GM18858 (cell line): Measurements from ENCODE around the gene KIAA1328.
"Not testable (repeated sequence)": the region's sequence is repeated elsewhere in the genome, so short reads cannot be mapped to it uniquely, and the experiment has no call there.

Experiments
- ATAC-seq: cut with Tn5 transposase; IDR thresholded peaks from one replicate; pipeline ENCODE4 v1.9.1; 2021; ENCODE audit not compliant: unreplicated experiment

The KIAA1328 gene

DNA sequence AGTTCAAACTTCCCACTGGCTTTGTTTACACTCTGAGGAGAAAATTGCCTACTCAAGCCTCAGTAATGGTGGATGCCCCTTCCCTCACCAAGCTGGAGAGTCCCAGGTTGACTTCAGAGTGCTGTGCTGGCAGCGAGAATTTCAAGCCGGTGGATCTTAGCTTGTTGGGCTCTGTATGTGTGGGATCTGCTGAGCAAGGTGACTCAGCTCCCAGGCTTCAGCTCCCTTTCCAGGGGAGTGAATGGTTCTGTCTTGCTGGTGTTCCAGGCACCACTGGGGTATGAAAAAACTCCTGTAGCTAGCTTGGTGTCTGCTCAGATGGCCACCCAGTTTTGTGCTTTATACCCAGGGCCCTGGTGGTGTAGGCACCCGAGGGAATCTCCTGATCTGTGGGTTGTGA is 50.9 kb downstream of the KIAA1328 start:
- ATAC-seq = not testable (repeated sequence)

DNA sequence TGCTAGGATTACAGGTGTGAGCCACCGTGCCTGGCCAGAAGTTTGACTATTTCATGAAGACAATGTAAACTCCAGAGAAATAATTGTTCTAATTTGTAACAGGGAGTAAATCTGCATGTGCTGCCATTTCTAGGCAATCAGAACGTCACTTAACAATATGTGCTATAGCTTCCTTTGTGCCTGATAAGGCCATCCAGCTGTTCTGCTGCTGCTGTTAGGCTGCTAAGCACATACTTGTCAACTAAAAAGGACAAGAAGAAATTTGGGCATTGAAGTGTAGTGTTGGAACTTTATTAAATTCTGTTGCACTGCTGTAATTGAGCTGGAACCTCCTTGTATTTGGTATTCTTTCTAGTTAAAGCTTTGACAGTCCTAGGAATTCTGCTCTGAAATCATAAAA is 57.1 kb downstream of the KIAA1328 start:
- ATAC-seq = no peak

- ATAC-seq = no peak
Observed at GRCh38 chr18:36887114-36887513, 58.2 kb downstream of the KIAA1328 start.

- no peak for ATAC-seq
Observed at GRCh38 chr18:36887864-36888263, 58.9 kb downstream of the KIAA1328 start.

GRCh38 chr18:36888778-36889177 is 59.9 kb downstream of the KIAA1328 start:
- ATAC-seq = no peak

DNA sequence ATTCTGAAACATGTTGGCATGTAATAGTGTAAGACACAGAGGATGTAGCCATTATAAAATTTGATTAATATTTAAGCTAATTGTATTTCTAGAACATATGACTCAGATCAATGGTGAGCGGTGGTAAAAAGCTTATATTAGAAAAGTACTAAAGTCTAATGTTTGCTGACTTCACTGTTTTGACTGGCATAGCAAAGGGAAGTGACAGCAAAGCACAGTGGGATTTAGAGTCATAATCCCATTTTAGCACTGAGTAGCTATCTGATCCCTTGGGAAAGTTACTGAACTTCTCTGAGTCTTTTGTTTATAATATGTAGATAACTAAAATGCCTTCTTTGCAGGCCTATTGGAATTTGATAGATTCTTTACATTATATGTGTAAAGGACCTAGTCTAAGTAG is 60.4 kb downstream of the KIAA1328 start:
- no peak for ATAC-seq

DNA sequence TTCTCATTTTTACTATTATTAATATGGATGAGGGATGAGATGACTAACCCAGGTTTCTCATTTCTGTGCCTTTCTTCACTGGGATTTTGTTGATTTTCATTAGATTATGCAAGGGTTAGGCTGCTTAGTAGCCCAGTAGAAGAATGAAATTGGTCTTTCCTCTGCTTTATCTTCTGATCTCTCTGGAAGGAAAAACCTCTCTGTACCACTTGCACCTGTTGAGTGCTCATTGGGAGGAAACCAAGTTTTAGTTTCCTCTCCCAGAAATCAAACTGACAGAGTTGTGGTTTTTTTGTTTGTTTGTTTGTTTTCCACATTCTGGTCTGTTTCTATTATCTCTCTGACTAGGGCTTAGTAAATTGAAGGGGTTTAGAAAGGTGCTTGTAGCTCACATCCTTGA is 60.8 kb downstream of the KIAA1328 start:
- ATAC-seq = no peak

DNA sequence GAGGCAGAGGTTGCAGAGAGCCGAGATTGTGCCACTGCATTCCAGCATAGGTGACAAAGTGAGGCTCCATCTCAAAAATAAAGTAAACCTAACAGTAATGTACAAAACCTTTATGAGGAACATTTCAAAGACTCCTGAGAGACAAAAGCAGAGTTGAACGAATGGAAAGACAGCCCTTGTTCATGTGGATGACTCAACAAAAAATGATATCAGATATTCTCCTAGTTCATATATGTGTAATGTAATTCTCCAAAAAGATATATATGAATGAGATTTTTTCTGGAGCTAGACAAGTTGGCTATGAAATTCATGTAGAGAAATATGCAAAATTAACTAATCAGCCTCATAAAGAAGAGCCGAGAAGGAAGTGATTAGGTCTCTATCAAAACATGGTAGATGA is 61.7 kb downstream of the KIAA1328 start:
- ATAC-seq = no peak

- no peak for ATAC-seq
Observed at GRCh38 chr18:36893227-36893626, 64.3 kb downstream of the KIAA1328 start.

DNA sequence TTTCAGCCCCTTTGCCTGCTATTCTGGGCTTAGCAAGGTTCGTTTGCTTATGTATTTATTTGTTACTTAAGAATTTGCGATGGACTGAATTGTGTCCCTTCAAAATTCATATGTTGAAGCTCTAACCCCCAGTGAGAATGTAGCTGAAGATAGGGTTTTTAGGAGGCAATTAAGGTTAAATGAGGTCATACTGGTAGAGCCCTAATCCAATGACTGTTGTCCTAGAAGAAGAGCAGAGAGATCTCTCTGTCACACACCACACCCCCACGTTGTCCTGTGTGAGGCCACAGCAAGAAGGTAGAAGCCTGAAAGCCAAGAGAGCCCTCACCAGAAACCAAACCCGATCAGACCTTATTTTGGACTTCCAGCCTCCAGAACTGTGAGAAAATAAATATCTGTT is 66.7 kb downstream of the KIAA1328 start:
- ATAC-seq = no peak

GRCh38 chr18:36897253-36897652 is 68.3 kb downstream of the KIAA1328 start:
- no peak for ATAC-seq

- no peak for ATAC-seq
Observed at GRCh38 chr18:36899289-36899688, 70.4 kb downstream of the KIAA1328 start.

DNA sequence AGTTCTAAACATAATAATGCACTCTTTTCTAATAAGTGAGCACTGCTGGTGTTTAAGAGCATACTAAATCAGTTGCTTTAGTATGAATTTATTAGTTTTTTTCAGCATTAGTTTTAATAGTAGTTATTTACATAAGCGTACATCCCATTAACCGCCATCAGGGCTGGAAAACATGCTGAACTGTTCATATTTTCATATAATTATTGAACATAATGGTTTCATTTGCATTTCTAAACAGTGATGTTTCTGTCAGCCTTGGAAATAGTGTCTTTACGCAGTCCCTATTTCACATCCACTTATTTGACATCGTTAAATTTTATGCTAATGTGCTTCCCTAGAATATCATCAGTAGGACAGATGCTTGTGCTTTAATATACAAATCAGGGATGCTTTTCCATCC is 71.5 kb downstream of the KIAA1328 start:
- ATAC-seq = no peak

- ATAC-seq = no peak
Observed at GRCh38 chr18:36901277-36901701, 72.4 kb downstream of the KIAA1328 start.

DNA sequence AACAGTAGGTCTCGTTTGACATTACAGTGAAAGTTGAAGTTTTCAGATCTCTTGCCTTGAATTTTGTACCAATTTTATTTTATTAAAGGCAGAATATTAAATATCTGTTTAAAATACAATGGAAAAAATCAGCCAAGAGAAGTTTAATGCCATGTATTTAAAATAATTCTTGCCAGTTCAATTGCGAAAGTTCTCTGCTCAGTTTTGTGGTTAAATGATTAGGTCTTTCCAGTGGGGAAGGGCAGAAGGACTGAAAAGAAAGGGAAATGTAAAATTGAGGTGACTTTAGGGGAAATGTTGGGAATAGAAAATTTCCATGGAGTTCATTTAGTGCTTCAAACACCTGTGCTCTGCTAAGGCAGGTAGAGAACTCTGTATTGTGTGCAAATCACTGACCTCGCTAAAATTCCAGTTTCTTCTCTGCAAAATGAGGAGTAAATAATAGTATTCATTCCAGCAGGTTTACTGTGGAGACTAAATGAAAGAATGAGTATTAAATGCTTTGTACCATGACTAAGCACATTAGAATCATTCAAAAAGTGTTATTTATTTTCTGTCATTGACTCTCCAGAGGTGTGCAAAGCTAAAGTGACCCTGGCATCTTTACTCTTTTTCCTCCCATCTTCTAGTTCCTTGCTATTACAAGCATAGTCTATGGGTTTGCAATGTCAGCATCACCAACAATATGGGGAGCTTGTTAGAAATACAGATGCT is 74.4 kb downstream of the KIAA1328 start:
- no peak for ATAC-seq

DNA sequence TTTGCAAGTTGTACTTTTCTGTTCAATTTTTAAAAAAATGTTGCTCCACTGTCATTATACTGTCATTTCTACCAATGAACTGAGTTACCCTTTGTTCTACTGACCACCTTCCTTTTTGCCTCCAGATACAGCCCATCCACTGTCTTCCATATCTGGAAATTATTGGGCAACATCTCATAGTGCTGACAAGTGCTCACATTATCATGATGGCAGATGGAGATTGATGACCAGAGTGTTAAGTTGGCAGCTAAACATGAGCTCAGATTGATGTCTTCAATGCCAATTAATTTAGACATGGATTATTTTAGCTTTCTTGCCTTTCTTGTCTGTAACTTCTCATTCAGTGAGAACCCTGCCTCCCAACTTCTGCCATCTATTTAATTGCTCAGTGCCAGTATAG is 76.6 kb downstream of the KIAA1328 start:
- no peak for ATAC-seq

DNA sequence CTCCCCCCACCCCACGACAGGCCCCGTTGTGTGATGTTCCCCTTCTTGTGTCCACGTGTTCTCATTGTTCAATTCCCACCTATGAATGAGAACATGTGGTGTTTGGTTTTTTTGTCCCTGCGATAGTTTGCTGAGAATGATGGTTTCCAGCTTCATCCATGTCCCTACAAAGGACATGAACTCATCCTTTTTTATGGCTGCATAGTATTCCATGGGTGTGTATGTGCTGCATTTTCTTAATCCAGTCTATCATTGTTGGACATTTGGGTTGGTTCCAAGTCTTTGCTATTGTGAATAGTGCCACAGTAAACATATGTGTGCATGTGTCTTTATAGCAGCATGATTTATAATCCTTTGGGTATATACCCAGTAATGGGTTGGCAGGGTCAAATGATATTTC is 80.4 kb downstream of the KIAA1328 start:
- ATAC-seq = not testable (repeated sequence)

GRCh38 chr18:36912887-36913286 is 84.0 kb downstream of the KIAA1328 start:
- no peak for ATAC-seq

DNA sequence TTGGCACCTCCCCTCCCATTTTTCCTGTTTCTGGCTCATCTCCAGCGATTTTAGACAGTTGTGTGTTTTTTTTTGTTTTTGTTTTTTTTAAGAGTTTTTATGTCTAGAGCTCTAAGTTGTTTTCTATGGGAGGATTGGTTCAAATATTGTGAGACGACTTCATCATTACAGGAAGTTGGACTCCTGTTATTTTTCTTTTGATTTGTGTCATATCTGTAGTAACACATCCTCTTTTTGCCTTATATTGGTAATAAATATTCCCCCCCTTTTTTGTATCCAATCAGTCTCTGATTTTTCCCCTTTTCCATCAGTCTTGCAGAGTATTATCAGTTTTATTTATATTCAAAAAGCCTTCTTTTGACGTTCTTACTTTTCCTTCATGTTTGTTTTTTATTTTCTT is 89.0 kb downstream of the KIAA1328 start:
- ATAC-seq = no peak

DNA sequence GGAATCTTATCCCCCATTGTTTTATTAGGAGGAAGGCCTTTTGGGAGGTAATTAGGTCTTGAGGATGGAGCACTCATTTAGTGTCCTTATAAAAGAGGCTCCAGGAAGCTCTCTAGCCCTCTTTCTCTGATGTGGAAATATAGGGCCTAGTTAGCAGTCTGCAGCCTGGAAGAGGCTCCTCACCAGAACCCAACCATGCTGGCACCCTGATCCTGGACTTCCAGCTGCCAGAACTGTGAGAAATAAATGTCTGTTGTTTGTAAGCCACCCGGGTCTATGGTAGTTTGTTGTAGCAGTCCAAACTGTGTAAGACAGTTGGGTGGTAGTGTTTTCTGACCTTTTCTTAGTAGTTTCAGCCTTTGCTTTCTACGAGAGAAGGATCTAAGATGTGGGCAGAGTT is 100.7 kb downstream of the KIAA1328 start:
- ATAC-seq = no peak

DNA sequence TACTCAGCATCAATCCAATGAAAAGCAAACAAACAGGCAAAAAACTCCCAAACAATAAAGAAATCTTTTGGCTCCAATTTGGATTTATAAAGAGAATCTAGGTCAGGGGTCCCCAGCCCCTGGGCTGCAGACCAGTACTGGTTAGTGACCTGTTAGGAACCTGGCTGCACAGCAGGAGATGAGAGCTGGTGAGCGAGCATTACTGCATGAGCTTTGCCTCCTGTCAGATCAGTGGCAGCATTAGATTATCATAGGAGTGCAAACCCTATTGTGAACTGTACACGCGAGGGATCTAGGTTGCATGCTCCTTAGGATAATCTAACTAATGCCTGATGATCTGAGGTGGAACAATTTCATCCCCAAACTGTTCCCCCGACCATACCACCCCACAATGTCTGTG is 102.2 kb downstream of the KIAA1328 start:
- ATAC-seq = no peak

- no peak for ATAC-seq
Observed at GRCh38 chr18:36933552-36933951, 104.6 kb downstream of the KIAA1328 start.

- no peak for ATAC-seq
Observed at GRCh38 chr18:36934884-36935283, 106.0 kb downstream of the KIAA1328 start.
